A549 (cell line): ENCODE measurements around the gene TRMT2A. TPM values are rescaled to one million over a fixed set of nuclear protein-coding genes. Genes with fewer than 3 reads are reported as not detected.

Experiments used
- ATAC-seq, 2 experiments: fragments of 200-7000 bp in 1 of 2; fragments of >200 bp in 1 of 2; cut with Nextera tagmentation in 1 of 2; cut with Tn5 transposase in 1 of 2; 3 replicates each; pipeline versions ENCODE4 v1.8.0 to v1.9.1; 2018 to 2020; ENCODE audit warnings: mild to moderate bottlenecking in 1 of 2, moderate library complexity in 1 of 2
- CTCF ChIA-PET: fragments of 300-600 bp; sonication (Branson Sonifier 250); formaldehyde crosslinking; extraction: SDS; loops from one replicate; lab custom pipeline; 2021; ENCODE audit warnings: antibody characterized with exemption, inconsistent platforms; lab: Yijun Ruan, JAX
- POLR2A ChIA-PET: fragments of 350-600 bp; formaldehyde crosslinking; extraction: SDS; loops from one replicate; lab custom pipeline; 2021; ENCODE audit warnings: antibody characterized with exemption, inconsistent platforms; lab: Yijun Ruan, JAX
- DNase-seq, 2 experiments: peaks; one replicate each; pipeline versions ENCODE4 v3.0.0 to v3.0.0-alpha.2; 2011 to 2016; ENCODE audit warnings: low read depth in 1 of 2, low spot score in 1 of 2
- FAIRE-seq: peaks from 2 replicates; lab custom pipeline; 2011; peaks lifted over from hg19 to GRCh38; lab: Jason Lieb, UNC
- H3K27ac ChIP-seq, 2 experiments: fragments of >200 bp; sonication (Bioruptor Twin); formaldehyde crosslinking; 3 replicates each; pipeline ENCODE4 v1.5.1; 2016 to 2017
- H3K4me1 ChIP-seq: fragments of >200 bp; sonication (Bioruptor Twin); formaldehyde crosslinking; 3 replicates; pipeline ENCODE4 v1.6.1; 2016
- H3K4me2 ChIP-seq: fragments of >200 bp; sonication (Bioruptor Twin); formaldehyde crosslinking; 3 replicates; pipeline ENCODE4 v1.6.1; 2016
- H3K4me3 ChIP-seq: fragments of >200 bp; sonication (Bioruptor Twin); formaldehyde crosslinking; 3 replicates; pipeline ENCODE4 v1.5.1; 2016
- H3K9me3 ChIP-seq: fragments of >200 bp; sonication (Bioruptor Twin); formaldehyde crosslinking; 3 replicates; pipeline ENCODE4 v1.6.1; 2016
- BHLHE40 ChIP-seq: IDR thresholded peaks from 2 replicates; pipeline ENCODE4 v1.6.1; 2012; ENCODE audit warnings: low read depth, low read length, inconsistent platforms
- CHD2 ChIP-seq: fragments of 150-350 bp; IDR thresholded peaks from 2 replicates; pipeline ENCODE4 v1.6.1; 2014; ENCODE audit warnings: low read length; ENCODE audit not compliant: partially characterized antibody
- CHD4 ChIP-seq: fragments of 200-600 bp; sonication (generic); IDR thresholded peaks from 2 replicates; pipeline ENCODE4 v1.6.1; 2016; ENCODE audit warnings: antibody characterized with exemption, mild to moderate bottlenecking, borderline replicate concordance
- ESRRA ChIP-seq: fragments of 150-350 bp; IDR thresholded peaks from 2 replicates; pipeline ENCODE4 v1.6.1; 2014; ENCODE audit warnings: mild to moderate bottlenecking, low read length, borderline replicate concordance
- FOSL2 ChIP-seq, 2 experiments: fragments of 450-650 bp in 1 of 2; fragments of >200 bp in 1 of 2; sonication (Bioruptor Twin) in 1 of 2; formaldehyde crosslinking; IDR thresholded peaks; 2 replicates each; pipeline versions ENCODE4 v1.5.0 to v1.6.1; 2016 to 2020; ENCODE audit warnings: mild to moderate bottlenecking in 1 of 2, moderate library complexity in 1 of 2
- FOXS1 ChIP-seq: fragments of 250-450 bp; sonication (Bioruptor Pico); IDR thresholded peaks from 2 replicates; pipeline ENCODE4 v1.5.0; 2020; ENCODE audit warnings: mild to moderate bottlenecking, moderate library complexity
- HDAC2 ChIP-seq: fragments of 200-600 bp; sonication (generic); IDR thresholded peaks from 2 replicates; pipeline ENCODE4 v1.6.1; 2016
- HEYL ChIP-seq: fragments of 250-450 bp; sonication (Bioruptor Pico); IDR thresholded peaks from 2 replicates; pipeline ENCODE4 v1.8.0; 2021; ENCODE audit warnings: mild to moderate bottlenecking, moderate library complexity
- HOXB13 ChIP-seq: fragments of 250-450 bp; sonication (Bioruptor Pico); IDR thresholded peaks from 2 replicates; pipeline ENCODE4 v1.5.0; 2020; ENCODE audit warnings: low read depth, mild to moderate bottlenecking, moderate library complexity
- JUN ChIP-seq, 2 experiments: fragments of >200 bp; sonication (Bioruptor Twin); formaldehyde crosslinking; IDR thresholded peaks; 2 replicates in 1 of 2; 3 replicates in 1 of 2; pipeline ENCODE4 v1.6.1; 2016 to 2017
- KDM1A ChIP-seq: fragments of 200-600 bp; sonication (generic); IDR thresholded peaks from 2 replicates; pipeline ENCODE4 v1.6.1; 2016; ENCODE audit warnings: low read depth, mild to moderate bottlenecking
- MAFK ChIP-seq: fragments of 450-650 bp; IDR thresholded peaks from 2 replicates; pipeline ENCODE4 v1.6.1; 2014; ENCODE audit not compliant: partially characterized antibody
- MAX ChIP-seq: IDR thresholded peaks from 2 replicates; pipeline ENCODE4 v1.6.1; 2012
- NFE2L2 ChIP-seq: fragments of 150-350 bp; conservative IDR thresholded peaks from 2 replicates; pipeline ENCODE4 v1.6.1; 2014; ENCODE audit warnings: low read length
- NPAS2 ChIP-seq: fragments of 250-450 bp; sonication (Bioruptor Pico); IDR thresholded peaks from 2 replicates; pipeline ENCODE4 v1.8.0; 2022; ENCODE audit warnings: mild to moderate bottlenecking, moderate library complexity, borderline replicate concordance
- NR3C1 ChIP-seq: fragments of >200 bp; sonication (Bioruptor Twin); formaldehyde crosslinking; IDR thresholded peaks from 3 replicates; pipeline ENCODE4 v1.6.1; 2017
- PHF8 ChIP-seq: fragments of 200-600 bp; sonication (generic); IDR thresholded peaks from 2 replicates; pipeline ENCODE4 v1.6.1; 2016; ENCODE audit warnings: low read depth, mild to moderate bottlenecking, antibody characterized with exemption, moderate library complexity, borderline replicate concordance
- SMC3 ChIP-seq: fragments of >200 bp; sonication (Bioruptor Twin); formaldehyde crosslinking; IDR thresholded peaks from 3 replicates; pipeline ENCODE4 v1.6.1; 2018; ENCODE audit warnings: inconsistent platforms
- SREBF2 ChIP-seq: fragments of 450-650 bp; IDR thresholded peaks from 2 replicates; pipeline ENCODE4 v1.6.1; 2014; ENCODE audit warnings: mild to moderate bottlenecking, moderate library complexity
- TFCP2L1 ChIP-seq: fragments of 250-450 bp; sonication (Bioruptor Pico); IDR thresholded peaks from 2 replicates; pipeline ENCODE4 v1.5.0; 2021; ENCODE audit warnings: mild to moderate bottlenecking
- TP53 ChIP-seq: fragments of 250-450 bp; sonication (Bioruptor Pico); IDR thresholded peaks from 2 replicates; pipeline ENCODE4 v1.5.0; 2021; ENCODE audit warnings: mild to moderate bottlenecking, moderate library complexity
- USF2 ChIP-seq: fragments of 450-650 bp; IDR thresholded peaks from 2 replicates; pipeline ENCODE4 v1.6.1; 2014; ENCODE audit warnings: antibody characterized with exemption
- ZC3H11A ChIP-seq: fragments of 450-650 bp; IDR thresholded peaks from 2 replicates; pipeline ENCODE4 v1.6.1; 2014; ENCODE audit warnings: antibody characterized with exemption, mild to moderate bottlenecking
- ZNF302 ChIP-seq: fragments of 250-450 bp; sonication (Bioruptor Pico); IDR thresholded peaks from 2 replicates; pipeline ENCODE4 v1.9.0; 2021; ENCODE audit warnings: inconsistent platforms, mild to moderate bottlenecking, moderate library complexity
- ZSCAN20 ChIP-seq: fragments of 250-450 bp; sonication (Bioruptor Pico); IDR thresholded peaks from 2 replicates; pipeline ENCODE4 v1.8.0; 2022; ENCODE audit warnings: mild to moderate bottlenecking, moderate library complexity
- WGBS: methylation state at CpG from one replicate; pipeline ENCODE4 v1.1.6; 2017; ENCODE audit errors: missing lambda C conversion rate; 5-methylcytosine and 5-hydroxymethylcytosine counted together
- polyA plus RNA-seq, 4 experiments: library from polyadenylated mRNA; depleted of rRNA in 3 of 4; stranded (reverse); fragments of >200 nt; fragmentation: RNase III in 1 of 4; extraction: RNeasy Plus Mini Kit Qiagen cat#74134 plus additional on column Dnase treatment in 1 of 4; gene quantifications; 2 replicates in 3 of 4; 3 replicates in 1 of 4; pipeline ENCODE4 v1.2.3, GENCODE V29; 2011 to 2017

The TRMT2A gene
- polyA plus RNA-seq, 2 of the 4 experiments (the other 2 are of a cell fraction) = 12.3 to 28.8 TPM

GRCh38 chr22:20109411-20110358, 7.3 kb downstream of the TRMT2A start:
- Histone ChIP-seq H3K9me3 (no peaks in the 10 kb centered on the region), H3K4me3 (no peak overlapping the region), H3K27ac (no peak overlapping the region), H3K4me2 (no peak overlapping the region), H3K4me1 (no peaks in the 10 kb centered on the region)
- TF ChIP-seq ESRRA (no peak), CHD2 (no peak), TFCP2L1 (CRISPR knock-in tag) (no peak), HDAC2 (no peak), ZSCAN20 (CRISPR knock-in tag) (no peak), HEYL (CRISPR knock-in tag) (no peak), SREBF2 (no peak), HOXB13 (CRISPR knock-in tag) (no peak), JUN (IDR thresholded peaks at IDR 0.05) (no peak), FOXS1 (CRISPR knock-in tag) (no peak), KDM1A (no peak), NPAS2 (CRISPR knock-in tag) (no peak), MAX (no peak), TP53 (no peak), ZC3H11A (no peak), CHD4 (no peak), SMC3 (no peak), PHF8 (no peak), FOSL2 (IDR thresholded peaks at IDR 0.05) (no peak), FOSL2 (CRISPR knock-in tag; IDR thresholded peaks at IDR 0.05) (no peak)
- WGBS = 85% methylated on average over 6 of the region's 23 CpGs
- no peak for FAIRE-seq
- no peak for DNase-seq
- no peak for ATAC-seq
- CTCF ChIA-PET = interaction anchor here (1.3 to 2.4 kb wide), 5 partner anchors 8 to 143 kb away, joined by 3 to 11 read pairs (median 7); no protein-coding TSS in a partner anchor
- POLR2A ChIA-PET = interaction anchor here (0.7 kb wide), 1 partner anchor 8 kb away, joined by 3 read pairs; the partner anchor contains the start of gene TRMT2A

- CTCF ChIA-PET = interaction anchor here (2.2 kb wide), 1 partner anchor 13 kb away, joined by 7 read pairs; no protein-coding TSS in a partner anchor
- no peaks in the 10 kb centered on the region for H3K9me3 ChIP-seq
- DNase-seq (no peak), ATAC-seq (no peak), FAIRE-seq (no peak)
- no peak overlapping the region for H3K4me2 ChIP-seq
- WGBS = 86% methylated on average over 12 of the region's 12 CpGs
- no peaks in the 10 kb centered on the region for H3K4me1 ChIP-seq
- H3K27ac ChIP-seq = no peak overlapping the region
- no peak overlapping the region for H3K4me3 ChIP-seq
- TF ChIP-seq BHLHE40 (no peak), MAFK (no peak), MAX (no peak), NR3C1 (no peak), USF2 (no peak), NPAS2 (CRISPR knock-in tag) (no peak), ZNF302 (no peak), NFE2L2 (no peak), SMC3 (no peak)
- POLR2A ChIA-PET = interaction anchor here (0.7 kb wide), 1 partner anchor 9 kb away, joined by 3 read pairs; the partner anchor contains the start of gene TRMT2A
Measured at GRCh38 chr22:20108757-20109230, 8.2 kb downstream of the TRMT2A start.
